Fibroblast of mammary gland (primary cell): ENCODE measurements around the gene USP53.

Source experiments
- DNase-seq: peaks from one replicate; pipeline ENCODE4 v3.0.0-alpha.2; 2010; ENCODE audit warnings: low read depth
- H3K4me3 ChIP-seq: 2 replicates; pipeline ENCODE4 v1.5.1; 2011; ENCODE audit warnings: low read depth, mild to moderate bottlenecking, low read length, moderate library complexity; ENCODE audit not compliant: control insufficient read depth
- TF ChIP-seq, protein P1 (sequence below): conservative IDR thresholded peaks from 2 replicates; pipeline ENCODE4 v1.5.1; 2011; ENCODE audit warnings: low read depth, low read length, inconsistent platforms; ENCODE audit not compliant: control insufficient read depth, insufficient read depth

Gene USP53

DNA sequence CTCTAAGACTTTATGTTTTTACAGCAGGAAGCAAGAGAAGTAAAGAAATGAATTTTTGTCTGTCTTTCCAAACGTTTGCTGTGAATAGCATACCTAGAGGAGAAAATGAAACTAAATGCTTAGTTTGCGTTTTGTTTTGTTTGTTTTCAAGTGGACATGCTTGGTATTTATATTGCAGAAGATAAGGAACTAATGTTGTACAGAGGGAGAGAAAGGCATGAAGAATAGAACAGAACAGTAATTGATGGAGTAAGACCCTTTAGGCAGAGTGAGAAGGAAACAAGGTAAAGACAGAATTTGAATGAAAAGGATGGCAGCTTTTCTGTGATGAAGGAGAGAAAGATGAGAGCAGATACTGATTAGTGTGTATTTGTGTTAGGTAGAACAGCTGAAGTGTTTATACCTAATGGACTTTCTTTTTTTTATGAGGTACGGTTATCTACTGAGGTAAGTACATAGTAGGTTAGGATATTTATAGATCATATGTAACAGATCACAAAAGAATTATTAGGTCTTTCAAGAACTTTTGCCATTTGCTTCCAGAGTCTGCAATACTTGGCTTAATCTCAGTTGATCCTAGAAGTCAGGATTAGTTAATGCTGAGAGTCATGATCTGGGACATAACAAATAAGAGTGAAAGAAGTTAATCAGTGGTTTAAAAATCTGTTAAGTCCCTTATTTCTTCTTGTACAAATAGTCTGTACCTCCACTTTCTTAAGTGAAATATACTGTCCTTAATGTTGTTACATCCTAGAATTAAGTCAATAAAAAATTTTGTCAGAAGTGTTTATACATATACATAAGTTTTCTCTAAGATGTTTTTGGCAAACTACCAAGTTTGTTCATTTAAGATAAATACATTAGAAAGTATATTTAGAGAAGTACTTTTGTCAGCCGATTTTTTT is 72.6 kb downstream of the USP53 start:
- peak; percentile 32 for DNase-seq
- H3K4me3 ChIP-seq, result peak overlapping the region; percentile 8
- TF ChIP-seq, protein P1, sequence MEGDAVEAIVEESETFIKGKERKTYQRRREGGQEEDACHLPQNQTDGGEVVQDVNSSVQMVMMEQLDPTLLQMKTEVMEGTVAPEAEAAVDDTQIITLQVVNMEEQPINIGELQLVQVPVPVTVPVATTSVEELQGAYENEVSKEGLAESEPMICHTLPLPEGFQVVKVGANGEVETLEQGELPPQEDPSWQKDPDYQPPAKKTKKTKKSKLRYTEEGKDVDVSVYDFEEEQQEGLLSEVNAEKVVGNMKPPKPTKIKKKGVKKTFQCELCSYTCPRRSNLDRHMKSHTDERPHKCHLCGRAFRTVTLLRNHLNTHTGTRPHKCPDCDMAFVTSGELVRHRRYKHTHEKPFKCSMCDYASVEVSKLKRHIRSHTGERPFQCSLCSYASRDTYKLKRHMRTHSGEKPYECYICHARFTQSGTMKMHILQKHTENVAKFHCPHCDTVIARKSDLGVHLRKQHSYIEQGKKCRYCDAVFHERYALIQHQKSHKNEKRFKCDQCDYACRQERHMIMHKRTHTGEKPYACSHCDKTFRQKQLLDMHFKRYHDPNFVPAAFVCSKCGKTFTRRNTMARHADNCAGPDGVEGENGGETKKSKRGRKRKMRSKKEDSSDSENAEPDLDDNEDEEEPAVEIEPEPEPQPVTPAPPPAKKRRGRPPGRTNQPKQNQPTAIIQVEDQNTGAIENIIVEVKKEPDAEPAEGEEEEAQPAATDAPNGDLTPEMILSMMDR, result no peak

- H3K4me3 ChIP-seq, result no peak overlapping the region
- TF ChIP-seq, protein P1, result peak; percentile 53
- DNase-seq, result peak; percentile 83
Measured at GRCh38 chr4:119286377-119287002, 74.0 kb downstream of the USP53 start.

GRCh38 chr4:119289313-119289712 is 76.8 kb downstream of the USP53 start:
- TF ChIP-seq, protein P1, result no peak
- H3K4me3 ChIP-seq, result no peak overlapping the region
- DNase-seq, result no peak

GRCh38 chr4:119290598-119290997 is 78.1 kb downstream of the USP53 start:
- TF ChIP-seq, protein P1, result no peak
- no peak for DNase-seq
- no peak overlapping the region for H3K4me3 ChIP-seq

GRCh38 chr4:119296356-119296755 is 83.8 kb downstream of the USP53 start:
- TF ChIP-seq, protein P1, result no peak
- no peak for DNase-seq
- H3K4me3 ChIP-seq, result no peak overlapping the region

GRCh38 chr4:119297795-119298194 is 85.3 kb downstream of the USP53 start:
- TF ChIP-seq, protein P1, result no peak
- peak overlapping the region; percentile 97 for H3K4me3 ChIP-seq
- DNase-seq, result no peak
